TTC549 (cell line): ENCODE measurements around the gene POLE.

Source experiments
- FAIRE-seq: peaks from 2 replicates; lab custom pipeline; 2012; peaks lifted over from hg19 to GRCh38; lab: Jason Lieb, UNC

POLE gene

DNA sequence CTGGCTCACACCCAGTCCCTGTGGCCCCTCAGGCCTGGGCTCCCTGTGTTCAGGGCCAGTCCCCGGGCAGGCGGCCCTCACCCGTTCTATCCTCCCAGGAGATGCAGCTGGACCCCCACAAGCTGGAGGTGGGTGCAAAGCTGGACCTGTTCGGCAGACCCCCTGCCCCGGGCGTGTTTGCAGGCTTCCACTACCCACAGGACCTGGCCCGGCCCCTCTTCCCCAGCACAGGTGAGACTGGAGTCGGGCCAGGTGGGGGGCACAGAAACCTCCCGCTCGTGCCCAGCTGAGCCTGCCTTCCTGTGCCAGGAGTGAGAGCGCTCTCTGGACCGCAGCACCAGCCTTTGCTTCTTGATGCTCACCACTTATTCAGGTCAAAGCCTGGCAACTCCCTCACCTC, 110.4 kb downstream of the POLE start:
- no peak for FAIRE-seq

GRCh38 chr12:132575661-132576060, 111.5 kb downstream of the POLE start:
- no peak for FAIRE-seq

DNA sequence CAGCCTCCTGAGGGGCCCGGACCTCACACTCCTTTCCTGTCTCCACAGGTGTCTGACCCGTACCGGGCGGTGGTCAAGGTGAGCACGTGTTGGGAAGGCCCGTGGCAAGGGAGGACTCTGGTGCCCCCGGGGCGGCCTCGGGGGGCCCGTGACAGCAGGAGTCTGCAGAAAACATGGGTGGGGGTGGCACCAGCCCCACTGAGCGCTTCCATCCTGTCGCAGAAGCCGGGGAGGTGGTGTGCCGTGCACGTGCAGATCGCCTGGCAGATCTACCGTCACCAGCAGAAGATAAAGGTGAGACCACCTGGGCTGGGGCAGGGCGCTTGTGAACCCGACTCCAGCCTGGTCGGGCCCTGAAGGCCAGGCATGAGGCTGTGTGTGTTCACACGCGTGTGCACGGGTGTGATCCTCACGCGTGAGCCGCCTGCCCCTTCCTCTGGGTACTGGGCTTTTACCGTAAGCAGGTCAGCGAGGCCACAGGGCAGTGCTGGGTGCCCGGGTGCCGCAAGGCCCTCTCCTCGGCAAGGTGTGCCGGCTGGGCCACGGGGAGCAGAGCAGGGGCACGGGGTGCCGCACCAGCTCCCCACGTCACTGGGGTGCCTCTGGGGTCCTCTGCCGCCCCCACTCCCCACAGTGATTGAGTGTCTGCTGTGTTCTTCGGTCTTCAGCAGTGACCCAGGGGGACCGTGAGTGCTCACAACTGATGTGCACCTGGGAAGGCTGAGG, 112.7 kb downstream of the POLE start:
- no peak for FAIRE-seq
